Liver (tissue), 3 donors: Measurements from ENCODE around the gene ZSCAN5A.

Experiments used
- EGR1 ChIP-seq, 2 donors: IDR thresholded peaks; 2 replicates each; pipeline ENCODE4 v1.6.1; 2016 to 2018; ENCODE audit warnings: antibody characterized with exemption in 2 of 2, low read depth in 2 of 2
- FOXA1 ChIP-seq: IDR thresholded peaks from 2 replicates; pipeline ENCODE4 v1.6.1; 2016; ENCODE audit warnings: antibody characterized with exemption
- FOXA2 ChIP-seq: IDR thresholded peaks from 2 replicates; pipeline ENCODE4 v1.6.1; 2016; ENCODE audit warnings: antibody characterized with exemption
- HNF4G ChIP-seq: IDR thresholded peaks from 2 replicates; pipeline ENCODE4 v1.6.1; 2016; ENCODE audit warnings: antibody characterized with exemption
- JUND ChIP-seq, 2 donors: IDR thresholded peaks; 2 replicates each; pipeline ENCODE4 v1.6.1; 2016; ENCODE audit warnings: antibody characterized with exemption in 2 of 2
- RAD21 ChIP-seq, 2 donors: IDR thresholded peaks; 2 replicates each; pipeline ENCODE4 v1.6.1; 2016; ENCODE audit warnings: antibody characterized with exemption in 2 of 2, mild to moderate bottlenecking in 2 of 2
- SP1 ChIP-seq: IDR thresholded peaks from 2 replicates; pipeline ENCODE4 v1.6.1; 2018; ENCODE audit warnings: antibody characterized with exemption, mild to moderate bottlenecking
- TAF1 ChIP-seq: conservative IDR thresholded peaks from 2 replicates; pipeline ENCODE4 v1.6.1; 2016; ENCODE audit warnings: antibody characterized with exemption, mild to moderate bottlenecking
- YY1 ChIP-seq: IDR thresholded peaks from 2 replicates; pipeline ENCODE4 v1.6.1; 2016; ENCODE audit warnings: antibody characterized with exemption, mild to moderate bottlenecking
- TF ChIP-seq, protein P1 (sequence below): fragments of 150-350 bp; IDR thresholded peaks from 2 replicates; pipeline ENCODE4 v1.5.1; 2017; ENCODE audit warnings: improper control_type of control experiment, low read depth, low read length; ENCODE audit not compliant: missing input control
- TF ChIP-seq, protein P2 (sequence below): IDR thresholded peaks from 2 replicates; pipeline ENCODE4 v1.6.1; 2016; ENCODE audit warnings: antibody characterized with exemption
- TF ChIP-seq, protein P3 (sequence below): IDR thresholded peaks from 2 replicates; pipeline ENCODE4 v1.6.1; 2016; ENCODE audit warnings: antibody characterized with exemption
- TF ChIP-seq, protein P4 (sequence below): IDR thresholded peaks from 2 replicates; pipeline ENCODE4 v1.6.1; 2016; ENCODE audit warnings: antibody characterized with exemption
- TF ChIP-seq, protein P5 (sequence below): IDR thresholded peaks from 2 replicates; pipeline ENCODE4 v1.6.1; 2016; ENCODE audit warnings: antibody characterized with exemption, mild to moderate bottlenecking
- donor health status: healthy.
- donor health status: healthy.

DNA sequence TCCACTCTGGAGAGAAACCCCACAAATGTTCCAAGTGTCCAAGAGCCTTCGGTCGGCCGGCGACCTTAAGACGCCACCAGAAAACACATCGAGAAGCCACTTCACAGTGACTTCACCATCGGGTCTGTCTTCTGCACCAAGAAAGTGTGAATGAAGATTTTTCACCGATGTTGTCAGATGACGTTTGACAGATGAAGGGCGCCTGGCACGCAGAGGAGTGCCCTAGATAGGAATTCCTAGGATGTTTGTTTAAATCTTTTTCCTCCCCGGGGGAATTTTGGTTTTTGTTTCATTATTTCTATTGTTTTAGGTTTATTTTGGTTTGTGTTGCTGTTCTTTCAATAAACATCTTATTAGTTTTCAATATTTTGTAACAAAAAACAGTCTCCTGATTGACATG lies 105.5 kb downstream of the ZSCAN5A start:
- TF ChIP-seq, protein P1, sequence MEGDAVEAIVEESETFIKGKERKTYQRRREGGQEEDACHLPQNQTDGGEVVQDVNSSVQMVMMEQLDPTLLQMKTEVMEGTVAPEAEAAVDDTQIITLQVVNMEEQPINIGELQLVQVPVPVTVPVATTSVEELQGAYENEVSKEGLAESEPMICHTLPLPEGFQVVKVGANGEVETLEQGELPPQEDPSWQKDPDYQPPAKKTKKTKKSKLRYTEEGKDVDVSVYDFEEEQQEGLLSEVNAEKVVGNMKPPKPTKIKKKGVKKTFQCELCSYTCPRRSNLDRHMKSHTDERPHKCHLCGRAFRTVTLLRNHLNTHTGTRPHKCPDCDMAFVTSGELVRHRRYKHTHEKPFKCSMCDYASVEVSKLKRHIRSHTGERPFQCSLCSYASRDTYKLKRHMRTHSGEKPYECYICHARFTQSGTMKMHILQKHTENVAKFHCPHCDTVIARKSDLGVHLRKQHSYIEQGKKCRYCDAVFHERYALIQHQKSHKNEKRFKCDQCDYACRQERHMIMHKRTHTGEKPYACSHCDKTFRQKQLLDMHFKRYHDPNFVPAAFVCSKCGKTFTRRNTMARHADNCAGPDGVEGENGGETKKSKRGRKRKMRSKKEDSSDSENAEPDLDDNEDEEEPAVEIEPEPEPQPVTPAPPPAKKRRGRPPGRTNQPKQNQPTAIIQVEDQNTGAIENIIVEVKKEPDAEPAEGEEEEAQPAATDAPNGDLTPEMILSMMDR, result no peak
- TF ChIP-seq RAD21 (IDR thresholded peaks at IDR 0.05) (no peak), FOXA1 (no peak), TAF1 (no peak), EGR1 (IDR thresholded peaks at IDR 0.05; ENCODE audit: low read depth in 2 of 2) (no peak), HNF4G (no peak), YY1 (no peak), JUND (IDR thresholded peaks at IDR 0.05) (no peak), FOXA2 (no peak), SP1 (no peak)
- TF ChIP-seq, protein P2, sequence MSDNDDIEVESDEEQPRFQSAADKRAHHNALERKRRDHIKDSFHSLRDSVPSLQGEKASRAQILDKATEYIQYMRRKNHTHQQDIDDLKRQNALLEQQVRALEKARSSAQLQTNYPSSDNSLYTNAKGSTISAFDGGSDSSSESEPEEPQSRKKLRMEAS, result no peak
- TF ChIP-seq, protein P3, sequence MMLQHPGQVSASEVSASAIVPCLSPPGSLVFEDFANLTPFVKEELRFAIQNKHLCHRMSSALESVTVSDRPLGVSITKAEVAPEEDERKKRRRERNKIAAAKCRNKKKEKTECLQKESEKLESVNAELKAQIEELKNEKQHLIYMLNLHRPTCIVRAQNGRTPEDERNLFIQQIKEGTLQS, result no peak
- TF ChIP-seq, protein P4, sequence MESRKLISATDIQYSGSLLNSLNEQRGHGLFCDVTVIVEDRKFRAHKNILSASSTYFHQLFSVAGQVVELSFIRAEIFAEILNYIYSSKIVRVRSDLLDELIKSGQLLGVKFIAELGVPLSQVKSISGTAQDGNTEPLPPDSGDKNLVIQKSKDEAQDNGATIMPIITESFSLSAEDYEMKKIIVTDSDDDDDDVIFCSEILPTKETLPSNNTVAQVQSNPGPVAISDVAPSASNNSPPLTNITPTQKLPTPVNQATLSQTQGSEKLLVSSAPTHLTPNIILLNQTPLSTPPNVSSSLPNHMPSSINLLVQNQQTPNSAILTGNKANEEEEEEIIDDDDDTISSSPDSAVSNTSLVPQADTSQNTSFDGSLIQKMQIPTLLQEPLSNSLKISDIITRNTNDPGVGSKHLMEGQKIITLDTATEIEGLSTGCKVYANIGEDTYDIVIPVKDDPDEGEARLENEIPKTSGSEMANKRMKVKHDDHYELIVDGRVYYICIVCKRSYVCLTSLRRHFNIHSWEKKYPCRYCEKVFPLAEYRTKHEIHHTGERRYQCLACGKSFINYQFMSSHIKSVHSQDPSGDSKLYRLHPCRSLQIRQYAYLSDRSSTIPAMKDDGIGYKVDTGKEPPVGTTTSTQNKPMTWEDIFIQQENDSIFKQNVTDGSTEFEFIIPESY, result no peak
- TF ChIP-seq, protein P5, sequence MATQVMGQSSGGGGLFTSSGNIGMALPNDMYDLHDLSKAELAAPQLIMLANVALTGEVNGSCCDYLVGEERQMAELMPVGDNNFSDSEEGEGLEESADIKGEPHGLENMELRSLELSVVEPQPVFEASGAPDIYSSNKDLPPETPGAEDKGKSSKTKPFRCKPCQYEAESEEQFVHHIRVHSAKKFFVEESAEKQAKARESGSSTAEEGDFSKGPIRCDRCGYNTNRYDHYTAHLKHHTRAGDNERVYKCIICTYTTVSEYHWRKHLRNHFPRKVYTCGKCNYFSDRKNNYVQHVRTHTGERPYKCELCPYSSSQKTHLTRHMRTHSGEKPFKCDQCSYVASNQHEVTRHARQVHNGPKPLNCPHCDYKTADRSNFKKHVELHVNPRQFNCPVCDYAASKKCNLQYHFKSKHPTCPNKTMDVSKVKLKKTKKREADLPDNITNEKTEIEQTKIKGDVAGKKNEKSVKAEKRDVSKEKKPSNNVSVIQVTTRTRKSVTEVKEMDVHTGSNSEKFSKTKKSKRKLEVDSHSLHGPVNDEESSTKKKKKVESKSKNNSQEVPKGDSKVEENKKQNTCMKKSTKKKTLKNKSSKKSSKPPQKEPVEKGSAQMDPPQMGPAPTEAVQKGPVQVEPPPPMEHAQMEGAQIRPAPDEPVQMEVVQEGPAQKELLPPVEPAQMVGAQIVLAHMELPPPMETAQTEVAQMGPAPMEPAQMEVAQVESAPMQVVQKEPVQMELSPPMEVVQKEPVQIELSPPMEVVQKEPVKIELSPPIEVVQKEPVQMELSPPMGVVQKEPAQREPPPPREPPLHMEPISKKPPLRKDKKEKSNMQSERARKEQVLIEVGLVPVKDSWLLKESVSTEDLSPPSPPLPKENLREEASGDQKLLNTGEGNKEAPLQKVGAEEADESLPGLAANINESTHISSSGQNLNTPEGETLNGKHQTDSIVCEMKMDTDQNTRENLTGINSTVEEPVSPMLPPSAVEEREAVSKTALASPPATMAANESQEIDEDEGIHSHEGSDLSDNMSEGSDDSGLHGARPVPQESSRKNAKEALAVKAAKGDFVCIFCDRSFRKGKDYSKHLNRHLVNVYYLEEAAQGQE, result no peak
